HK-2 (cell line): ENCODE data around the gene JMJD7.

Source experiments
- DNase-seq: peaks from one replicate; pipeline ENCODE4 v3.0.0-alpha.2; 2018; ENCODE audit not compliant: unreplicated experiment

Gene JMJD7

DNA sequence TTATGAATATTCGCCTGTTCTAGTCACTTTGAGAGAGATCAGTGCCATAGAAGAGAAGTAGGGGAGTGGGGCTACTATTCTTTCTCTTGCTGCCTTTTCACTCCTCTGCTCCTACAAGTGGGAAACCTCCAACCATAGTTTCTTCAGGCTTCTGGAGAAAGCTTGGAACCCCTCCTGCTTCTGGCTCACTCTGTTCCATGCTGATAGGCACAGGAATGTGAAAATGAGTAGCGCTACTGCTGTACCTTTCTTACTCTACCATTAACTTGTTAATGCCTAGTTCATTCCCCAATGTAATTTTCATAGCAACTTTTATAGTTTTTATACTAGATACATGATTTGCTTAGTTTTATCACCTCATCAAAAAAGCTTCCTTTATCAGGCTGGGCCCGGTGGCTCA is 26.7 kb upstream of the JMJD7 start:
- no peak for DNase-seq

DNA sequence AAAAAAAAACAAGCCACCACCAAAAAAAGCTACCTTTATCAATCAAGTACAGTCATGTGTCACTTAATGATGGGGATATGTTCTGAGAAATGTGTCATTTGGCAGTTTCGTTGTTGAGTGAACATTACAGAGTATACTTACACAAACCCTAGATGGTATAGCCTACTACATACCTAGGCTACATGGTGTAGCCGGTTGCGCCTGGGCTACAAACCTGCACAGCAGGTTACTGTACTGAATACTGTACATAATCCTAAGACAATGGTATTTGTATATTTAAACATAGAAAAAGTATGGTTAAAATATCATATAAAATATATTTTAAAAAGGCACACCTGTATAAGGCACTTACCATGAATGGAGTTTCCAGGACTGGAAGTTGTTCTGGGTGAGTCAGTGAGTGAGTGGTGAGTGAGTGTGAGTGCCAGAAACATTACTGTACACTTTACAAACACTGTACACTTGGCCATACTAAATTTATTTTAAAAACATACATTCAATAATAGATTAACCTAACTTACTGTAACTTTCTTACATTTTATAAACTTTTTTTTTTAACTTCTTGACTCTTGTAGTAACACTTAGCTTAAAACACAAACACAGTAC is 25.9 kb upstream of the JMJD7 start:
- DNase-seq: no peak

DNA sequence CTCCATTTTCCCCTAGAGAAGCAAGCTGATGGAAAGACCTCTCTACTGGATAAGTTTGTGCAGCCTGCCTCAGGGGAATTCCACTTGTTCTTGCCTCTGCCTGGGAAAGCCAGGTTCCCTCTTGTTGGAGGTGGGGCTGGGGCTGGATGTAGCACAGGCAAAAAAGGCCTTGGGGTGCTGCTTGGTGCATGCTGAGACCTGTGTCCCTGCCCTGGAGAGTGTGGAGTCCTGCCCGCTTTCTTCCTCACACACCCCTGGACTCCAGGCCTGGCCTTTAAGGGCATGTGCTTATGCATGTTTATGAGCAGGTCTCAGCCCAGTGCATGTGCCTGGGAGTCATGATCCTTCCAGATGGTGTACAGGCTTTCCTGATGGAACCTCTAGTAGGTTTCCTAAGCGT is 23.5 kb upstream of the JMJD7 start:
- no peak for DNase-seq

DNA sequence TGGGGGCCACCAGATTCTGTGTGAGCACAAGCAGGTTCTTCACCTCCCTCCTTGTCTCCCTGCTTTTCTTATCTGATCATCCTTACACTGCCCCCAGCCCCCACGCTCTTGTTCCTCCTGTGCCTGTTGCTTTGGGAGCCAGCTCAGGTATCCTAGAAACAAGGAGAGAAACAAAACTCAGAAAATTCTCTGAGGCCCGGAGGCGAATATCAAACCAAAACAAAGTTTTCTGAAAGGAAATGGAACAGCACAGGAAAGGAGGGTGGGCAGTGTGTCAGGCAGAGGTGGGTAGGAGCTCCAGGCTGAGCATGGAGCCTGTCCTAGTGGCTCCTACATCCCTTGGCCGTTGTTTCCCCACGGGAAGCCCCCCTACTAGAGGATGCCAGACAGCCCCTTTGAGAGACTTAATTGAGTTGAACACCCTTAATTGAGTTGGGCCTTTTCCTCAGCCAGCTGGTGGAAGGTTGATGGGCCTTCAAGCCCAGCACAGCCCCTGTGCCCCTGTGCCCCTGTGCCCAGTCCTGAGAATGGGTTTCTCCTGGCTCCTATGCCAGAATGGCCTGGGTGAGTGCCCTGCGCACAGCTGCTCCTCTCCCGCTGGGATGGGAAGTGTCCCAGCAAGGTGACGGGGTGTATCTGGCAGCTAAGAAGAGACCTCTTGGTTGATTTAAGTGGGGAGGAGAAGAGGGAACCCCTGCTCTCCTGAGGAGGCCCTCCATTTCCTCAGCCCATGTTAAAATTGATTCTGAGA is 22.8 kb upstream of the JMJD7 start:
- no peak for DNase-seq

DNA sequence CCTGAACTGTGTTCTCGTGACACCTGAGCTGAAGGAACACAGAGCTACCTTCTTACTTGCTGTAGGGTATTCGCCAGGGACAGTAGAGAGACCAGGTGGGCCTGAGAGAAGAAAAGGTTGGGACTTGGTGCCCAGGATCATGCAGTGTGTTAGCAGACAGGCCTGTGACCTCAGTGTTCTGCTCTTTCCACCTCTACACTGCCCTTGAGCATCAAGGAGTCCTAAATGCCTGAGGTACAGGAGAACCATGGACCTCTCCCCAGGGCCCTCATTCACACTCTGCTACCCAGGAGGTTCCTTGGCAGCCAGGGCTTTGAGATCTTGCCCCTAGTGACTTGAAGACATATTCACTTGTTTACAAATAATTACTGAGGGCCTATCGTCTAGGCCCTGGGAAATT is 22.2 kb upstream of the JMJD7 start:
- no peak for DNase-seq

DNA sequence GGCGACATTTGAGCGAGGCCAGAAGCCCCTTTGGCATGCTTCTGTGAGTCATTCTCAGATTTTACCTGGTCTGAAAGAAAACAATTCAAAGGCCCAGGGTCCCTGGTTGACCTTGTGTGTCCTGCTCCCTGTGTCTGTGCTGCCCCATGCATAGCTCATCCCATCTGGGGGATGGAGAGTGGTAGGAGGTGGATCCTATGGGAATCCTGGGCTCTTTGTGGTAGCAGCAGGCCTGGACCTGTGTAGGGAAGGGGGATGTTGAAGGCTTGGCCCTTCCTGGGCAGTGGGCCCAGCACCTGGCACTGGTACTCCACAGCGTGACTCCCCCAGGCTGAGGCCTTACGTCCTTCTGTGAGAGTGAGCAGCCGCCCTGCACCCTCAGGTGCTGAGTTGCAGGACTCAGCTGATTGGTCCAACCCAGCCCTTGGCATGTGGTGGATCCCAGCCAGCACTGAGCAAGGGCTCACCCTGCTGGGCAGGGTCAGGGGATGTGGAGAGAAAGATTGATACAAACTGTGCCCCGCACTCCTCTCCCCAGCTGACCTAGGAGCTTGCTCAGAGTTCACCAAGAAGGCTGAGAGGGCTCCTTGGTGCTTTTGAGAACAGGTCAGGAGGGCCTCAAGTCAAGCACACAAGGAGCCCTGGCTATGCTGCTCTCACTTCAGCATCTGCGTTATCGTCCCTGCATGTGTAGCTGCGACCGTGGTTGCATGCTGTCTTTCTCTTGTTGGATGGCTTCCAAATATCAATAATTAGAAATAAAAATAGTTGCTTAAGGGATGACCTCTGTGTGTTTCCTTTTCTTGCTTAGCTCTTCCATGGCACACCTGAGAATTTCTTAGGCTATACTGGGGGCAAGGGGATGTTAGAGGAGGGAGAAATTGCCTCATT is 21.4 kb upstream of the JMJD7 start:
- DNase-seq: no peak

DNA sequence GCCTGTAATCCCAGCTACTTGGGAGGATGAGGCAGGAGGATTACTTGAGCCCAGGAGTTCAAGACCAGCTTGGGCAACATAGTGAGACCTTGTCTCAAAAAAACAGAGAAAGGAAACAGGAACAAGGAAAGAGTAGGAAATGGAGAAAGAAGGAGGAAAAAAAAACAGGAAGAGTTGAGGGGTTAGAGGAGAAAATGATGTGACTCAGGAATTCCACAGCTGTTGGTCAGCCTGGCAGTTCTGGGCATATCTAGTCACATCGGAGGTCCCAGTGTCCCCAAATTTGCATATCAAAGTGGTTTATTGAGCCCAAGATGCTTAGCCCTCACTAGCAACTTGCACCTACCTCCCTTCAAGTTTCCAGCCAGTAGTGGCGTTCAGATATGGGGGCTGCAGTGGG is 18.8 kb upstream of the JMJD7 start:
- DNase-seq: no peak

DNA sequence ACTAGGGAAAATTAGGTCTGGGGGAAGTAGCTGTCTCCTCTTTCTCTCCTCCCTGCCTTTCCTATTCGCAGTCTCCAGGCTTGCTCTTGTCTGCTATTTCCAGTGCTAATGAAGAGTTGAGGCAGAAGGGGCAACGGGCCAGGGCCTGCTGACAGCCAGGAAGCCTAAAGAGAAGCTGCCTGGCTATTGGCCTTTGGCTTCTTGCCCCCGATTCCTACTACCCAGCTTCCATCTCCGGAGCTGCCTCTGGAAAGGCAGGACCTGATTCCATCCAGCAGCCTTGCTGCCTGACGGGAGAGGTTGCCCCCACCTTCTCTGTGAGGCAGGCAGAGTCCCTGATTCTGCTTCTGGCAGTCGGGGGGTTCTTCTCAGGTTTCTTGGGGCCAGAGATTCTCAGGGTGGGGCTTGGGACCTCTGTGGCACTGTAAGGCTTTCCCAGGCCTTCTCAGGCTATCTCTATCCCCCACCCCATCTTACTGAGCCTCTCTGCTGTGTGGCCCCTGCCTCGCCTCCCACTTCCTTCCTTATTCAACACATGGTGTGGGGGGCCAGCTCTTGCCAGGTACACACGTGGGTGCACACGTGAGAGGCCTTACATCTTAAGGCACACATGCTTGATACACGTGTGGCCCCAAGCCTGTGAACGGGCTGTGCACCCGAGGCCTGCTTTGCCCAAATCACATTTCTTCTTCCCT is 18.2 kb upstream of the JMJD7 start:
- DNase-seq: no peak

DNA sequence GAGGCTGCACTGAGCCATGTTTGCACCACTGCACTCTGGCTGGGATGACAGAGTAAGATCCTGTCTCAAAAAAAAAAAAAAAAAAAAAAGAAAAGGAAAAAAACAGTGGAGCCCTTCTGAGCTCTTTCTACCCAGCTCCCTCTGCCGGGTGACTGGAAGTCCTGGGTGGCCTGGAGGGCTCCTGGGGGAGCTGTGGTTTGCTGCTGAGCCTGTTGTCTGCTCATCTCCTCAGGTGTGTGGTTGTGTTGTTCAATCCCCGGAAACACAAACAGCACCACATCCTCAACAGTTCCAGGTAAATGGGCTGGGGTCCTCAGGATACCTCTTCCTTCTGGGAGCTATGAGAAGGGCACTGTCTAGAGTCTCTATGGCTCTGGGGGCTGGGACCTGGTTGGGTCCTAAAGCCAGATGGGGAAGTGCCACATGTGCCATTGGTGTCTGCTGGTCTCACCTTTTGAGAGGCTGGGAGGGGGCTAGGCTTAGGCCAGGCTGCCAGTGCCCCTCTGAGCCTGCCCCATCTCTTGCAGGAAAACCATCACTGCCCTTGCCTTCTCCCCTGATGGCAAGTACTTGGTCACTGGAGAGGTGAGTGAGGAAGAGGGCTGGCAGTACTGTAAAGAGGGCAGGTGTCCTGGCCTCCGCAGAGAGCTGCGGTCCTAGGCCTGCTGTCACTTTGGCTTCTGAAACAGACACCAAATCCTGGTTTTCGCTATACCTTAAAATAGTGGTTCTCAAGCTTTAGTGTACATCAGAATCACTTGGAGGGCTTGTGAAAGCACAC is 17.1 kb upstream of the JMJD7 start:
- no peak for DNase-seq

DNA sequence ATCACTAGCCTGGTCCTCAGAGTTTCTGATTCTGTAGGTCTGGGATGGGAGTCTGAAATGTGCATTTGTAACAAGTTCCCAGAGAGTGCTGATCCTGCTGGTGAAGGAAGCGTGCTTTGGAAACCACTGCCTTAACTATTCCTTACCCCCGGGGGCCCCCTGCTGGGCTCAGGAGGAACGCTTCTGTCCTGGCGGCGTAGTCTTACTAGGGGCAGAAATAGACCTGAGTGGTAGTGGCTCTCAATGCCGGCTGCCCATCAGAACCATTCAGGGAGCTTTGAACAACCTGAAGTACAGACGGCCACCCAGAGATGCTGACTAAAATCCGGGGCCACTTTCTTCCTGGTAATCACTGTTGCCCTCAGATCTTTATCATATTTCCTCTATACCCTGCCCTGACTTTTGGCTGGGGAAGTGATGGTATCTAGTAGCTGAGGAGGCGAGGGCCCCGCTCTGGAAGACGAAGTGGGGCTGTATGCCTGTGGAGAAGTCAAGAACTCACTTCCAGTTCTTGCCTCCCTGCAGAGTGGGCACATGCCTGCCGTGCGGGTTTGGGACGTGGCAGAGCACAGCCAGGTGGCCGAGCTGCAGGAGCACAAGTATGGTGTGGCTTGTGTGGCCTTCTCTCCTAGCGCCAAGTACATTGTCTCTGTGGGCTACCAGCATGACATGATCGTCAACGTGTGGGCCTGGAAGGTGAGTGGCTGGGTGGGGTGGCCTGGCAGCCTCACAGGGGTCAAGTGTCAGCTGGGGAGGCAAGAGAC is 16.3 kb upstream of the JMJD7 start:
- peak; percentile 71 for DNase-seq

DNA sequence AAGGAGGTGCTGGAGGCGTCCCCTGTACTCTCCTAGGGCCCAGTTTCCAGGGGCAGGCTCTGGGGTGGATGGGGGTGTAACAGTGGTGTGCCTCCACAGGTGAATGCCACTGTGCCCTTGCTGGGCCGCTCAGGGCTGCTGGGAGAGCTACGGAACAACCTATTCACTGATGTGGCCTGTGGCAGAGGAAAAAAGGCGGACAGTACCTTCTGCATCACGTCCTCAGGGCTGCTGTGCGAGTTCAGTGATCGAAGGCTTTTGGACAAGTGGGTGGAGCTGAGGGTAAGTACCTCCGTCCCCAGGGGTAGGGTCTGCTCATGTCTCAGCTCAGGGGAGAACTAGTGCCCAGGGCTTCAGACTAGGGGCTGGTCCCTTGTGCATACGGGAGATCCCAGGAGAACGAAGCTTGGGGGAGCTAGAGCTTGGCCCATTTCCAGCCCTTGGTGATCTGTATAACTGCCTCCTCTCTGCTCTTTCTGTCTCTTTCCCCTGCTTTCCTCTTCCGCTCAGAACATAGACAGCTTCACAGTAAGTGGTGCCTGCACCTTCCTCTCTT is 15.0 kb upstream of the JMJD7 start:
- no peak for DNase-seq

DNA sequence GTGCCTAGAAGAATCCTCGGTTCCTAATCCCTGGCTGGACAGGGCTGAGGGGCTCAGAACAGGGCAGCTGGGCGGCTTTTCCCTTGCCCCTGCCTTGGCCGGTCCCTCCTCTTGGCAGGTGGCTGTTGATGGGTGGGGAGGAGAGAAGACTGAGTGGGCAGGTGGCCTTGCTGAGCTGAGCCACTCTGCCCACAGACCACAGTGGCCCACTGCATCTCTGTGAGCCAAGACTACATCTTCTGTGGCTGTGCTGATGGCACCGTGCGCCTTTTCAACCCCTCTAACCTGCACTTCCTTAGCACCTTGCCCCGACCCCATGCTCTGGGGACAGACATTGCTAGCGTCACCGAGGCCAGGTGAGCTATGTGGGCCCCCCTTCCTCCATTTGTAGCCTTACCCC is 14.5 kb upstream of the JMJD7 start:
- no peak for DNase-seq

DNA sequence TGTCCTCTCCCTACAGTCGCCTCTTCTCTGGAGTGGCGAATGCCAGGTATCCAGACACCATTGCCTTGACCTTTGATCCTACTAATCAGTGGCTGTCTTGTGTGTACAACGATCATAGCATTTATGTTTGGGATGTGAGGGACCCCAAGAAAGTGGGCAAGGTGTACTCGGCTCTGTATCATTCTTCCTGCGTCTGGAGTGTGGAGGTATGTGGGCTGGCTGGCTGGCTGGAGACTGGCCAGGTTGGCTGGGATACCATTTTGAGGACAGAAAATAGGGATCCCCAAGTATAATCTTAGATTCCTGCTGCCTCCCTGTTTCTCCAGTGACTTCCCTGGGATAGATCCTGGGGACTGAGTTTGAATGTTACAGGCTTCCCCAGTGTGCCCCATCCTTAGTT is 13.4 kb upstream of the JMJD7 start:
- DNase-seq: no peak

DNA sequence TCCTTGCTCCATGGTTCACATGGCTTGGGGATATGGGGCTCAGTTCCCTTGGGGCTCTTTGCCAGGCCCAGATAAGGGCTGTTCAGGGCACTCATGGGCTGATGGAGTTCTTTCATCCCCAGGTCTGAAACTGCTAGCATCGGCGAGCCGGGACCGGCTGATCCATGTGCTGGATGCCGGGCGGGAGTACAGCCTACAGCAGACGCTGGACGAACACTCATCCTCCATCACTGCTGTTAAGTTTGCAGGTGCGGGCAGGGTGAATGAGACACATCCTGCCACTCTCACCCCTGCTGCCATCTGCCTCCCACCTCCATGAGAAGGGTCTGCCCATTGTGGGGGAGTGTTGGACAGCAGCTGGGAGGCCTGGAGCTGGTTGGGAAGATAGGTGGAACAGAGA is 11.1 kb upstream of the JMJD7 start:
- DNase-seq: no peak

DNA sequence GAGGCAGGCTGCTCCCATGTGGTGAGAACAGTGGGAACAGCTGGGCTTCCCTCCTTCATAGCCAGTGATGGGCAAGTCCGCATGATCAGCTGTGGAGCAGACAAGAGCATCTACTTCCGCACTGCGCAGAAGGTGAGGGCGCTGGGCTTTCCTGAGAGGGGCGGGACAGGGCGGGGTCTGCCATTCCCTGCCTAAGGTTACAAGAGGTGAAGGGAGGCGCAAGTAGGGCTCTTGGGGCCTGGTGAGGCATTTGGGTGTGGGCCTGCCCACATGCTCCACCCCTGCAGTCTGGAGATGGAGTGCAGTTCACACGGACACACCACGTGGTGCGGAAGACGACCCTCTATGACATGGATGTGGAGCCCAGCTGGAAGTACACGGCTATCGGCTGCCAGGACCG is 10.6 kb upstream of the JMJD7 start:
- no peak for DNase-seq

DNA sequence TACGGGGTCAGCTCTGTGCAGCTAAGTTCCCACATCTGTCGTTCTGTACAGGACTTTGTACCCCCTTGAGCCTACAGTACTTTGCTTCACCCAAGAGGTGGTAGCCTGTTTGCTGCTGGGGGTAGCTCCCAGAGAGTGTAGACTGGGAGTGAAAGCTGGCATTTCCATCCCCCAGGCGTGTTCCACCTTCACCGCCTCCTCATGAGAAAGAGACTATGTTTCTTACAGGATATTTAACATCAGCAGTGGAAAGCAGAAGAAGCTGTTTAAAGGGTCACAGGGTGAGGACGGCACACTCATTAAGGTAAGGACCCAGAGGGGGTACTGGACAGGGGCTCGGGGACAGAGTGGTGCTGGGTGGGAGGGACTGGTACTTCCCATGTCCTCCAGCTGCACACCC is 10.1 kb upstream of the JMJD7 start:
- DNase-seq: no peak

DNA sequence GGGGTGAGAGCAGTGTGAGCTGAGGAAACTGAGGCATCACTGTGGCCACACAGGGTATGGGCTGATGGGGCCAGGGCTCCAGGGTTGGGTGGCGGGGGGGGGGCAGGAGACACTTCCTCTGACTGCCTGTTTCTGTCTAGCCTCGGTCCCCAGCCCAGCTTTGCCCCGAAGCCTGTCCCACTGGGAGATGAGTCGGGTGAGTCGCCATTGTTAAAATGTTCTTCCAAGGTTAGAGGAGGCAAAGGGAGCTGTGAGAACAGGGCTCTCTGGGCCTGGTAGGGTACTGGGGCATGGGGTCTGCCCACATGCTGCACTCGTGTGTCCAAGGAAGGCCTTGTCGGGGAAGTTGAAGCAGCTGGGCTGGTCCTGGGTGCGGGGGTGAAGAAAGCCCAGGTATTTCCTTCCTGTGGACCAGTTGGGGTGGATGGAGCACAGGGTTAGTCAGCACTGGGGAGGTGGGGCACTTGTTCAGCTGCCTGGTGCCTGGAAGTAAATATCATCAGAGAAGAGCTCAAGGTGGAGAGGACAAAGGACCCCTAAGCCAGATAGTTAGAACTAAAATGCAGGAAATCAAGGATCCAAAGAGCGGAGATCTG is 8.3 kb upstream of the JMJD7 start:
- no peak for DNase-seq

DNA sequence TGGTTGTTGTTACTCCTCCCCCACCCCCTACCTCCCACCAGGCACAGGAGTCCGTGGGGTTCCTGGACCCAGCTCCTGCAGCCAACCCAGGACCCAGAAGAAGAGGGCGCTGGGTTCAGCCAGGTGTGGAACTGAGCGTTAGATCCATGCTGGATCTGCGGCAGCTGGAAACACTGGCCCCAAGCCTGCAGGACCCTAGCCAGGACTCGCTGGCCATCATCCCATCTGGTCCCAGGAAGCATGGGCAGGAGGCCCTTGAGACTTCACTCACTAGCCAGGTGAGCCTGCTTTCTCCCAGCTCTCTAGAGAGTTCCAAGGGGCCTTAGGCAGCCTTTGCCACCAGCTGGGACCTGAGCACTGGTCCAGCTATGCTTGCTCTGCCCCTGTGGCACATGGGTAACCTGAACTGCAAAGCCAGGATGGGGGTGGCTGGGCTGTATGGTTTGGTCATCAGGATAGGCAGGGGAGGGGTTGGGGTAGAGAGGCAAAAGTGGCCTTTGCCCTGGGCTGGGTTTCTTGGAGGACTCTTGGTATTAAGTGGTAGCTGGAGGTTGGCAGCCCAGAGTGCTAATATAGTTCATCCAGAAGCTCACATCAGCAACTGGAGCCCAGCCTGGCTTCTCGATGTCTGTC is 7.0 kb upstream of the JMJD7 start:
- no peak for DNase-seq

DNA sequence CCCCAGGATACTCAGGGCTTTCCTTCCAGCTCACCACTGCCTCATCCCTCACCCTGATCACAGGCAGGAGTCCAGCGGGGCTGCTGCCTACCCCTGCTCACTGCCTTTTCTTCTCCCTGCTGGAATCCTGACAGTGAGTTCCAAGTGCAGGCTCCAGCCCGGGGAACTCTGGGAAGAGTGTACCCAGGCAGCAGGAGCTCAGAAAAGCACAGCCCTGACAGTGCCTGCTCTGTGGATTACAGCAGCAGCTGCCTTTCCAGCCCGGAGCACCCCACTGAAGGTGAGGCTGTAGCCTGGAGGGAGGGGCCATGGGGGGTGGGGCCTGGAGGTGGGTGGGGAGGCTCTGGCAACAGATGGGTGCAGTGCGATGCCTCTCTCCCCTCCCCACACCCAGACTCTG is 6.1 kb upstream of the JMJD7 start:
- DNase-seq: no peak

DNA sequence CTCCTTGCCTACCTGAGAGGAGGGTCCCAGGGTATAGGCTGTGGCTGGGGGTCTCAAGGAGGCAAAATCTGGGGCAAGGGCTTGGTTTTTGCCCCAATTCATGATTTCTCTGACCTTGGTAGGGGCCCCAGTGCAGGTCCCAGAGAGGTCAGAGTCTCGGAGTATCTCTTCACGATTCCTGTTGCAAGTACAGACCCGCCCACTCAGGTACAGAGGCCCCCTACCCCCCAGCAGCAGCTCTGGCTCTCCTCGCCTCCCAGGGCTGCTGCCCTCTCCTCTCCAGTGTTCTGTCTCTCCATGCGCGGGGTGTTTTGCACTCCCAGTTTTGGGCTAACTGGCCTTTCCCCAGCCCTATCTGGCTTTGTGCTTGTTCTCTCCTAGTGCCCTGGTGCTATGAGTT is 5.4 kb upstream of the JMJD7 start:
- DNase-seq: no peak
